ENCODE data around the gene TMA7B. TPM values are rescaled to one million over a fixed set of nuclear protein-coding genes. Genes with fewer than 3 reads are reported as not detected.

TMA7B gene
- total and polyA plus RNA-seq, 11 donors, result 0.24 TPM; not detected in 10

DNA sequence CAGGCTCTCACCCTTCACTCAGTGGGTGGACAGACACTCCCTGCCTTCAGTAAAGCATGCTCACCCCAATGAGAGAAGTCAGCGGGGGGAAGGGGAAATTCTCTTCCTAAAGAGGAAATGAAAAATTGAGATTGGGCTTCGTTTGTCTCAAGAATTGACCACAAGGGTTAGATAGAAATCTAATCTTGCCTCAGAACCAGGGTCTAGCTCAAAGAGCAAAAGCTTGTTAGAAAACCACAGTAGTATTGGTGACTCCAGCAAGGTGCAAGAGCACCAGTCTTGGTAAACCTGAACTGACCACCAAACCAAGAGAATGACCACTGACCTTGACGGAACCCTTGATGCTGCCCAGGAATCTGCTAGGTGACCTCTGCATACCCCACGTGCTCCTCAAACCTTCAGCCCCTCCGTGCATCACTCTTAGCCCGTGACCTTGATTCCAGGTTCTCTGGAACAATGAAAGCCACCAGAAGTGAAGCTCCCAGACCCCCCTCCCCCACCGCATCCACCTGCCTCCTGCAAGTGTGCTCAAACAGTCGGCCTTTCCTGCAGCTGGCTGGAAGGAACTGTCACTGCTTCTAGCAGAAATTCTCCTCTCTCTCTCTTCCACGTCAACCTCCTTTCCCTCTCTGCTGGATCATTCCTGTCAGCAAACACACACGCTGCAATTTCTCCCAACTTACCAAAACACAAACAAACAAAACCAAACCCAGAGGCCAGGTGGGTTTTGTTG, 3.1 kb upstream of the TMA7B start:
- no peak overlapping the region for H3K27ac ChIP-seq
- H3K9me3 ChIP-seq, result no peaks in the 10 kb centered on the region
- DNase-seq (no peak), ATAC-seq (no peak)
- peaks cover 0 to 42% (median 0%) of the 10 kb centered on the region in 12 donors for H3K4me1 ChIP-seq
- H3K4me3 ChIP-seq, result no peak overlapping the region
- peaks cover 0 to 9% (median 0%) of the 10 kb centered on the region in 9 donors for H3K36me3 ChIP-seq
- WGBS, 4 donors, result 51 to 72% (median 65%) methylated on average over 9 to 10 of the region's 10 CpGs
- intact Hi-C loops (cut with DNase I), result loop anchor here in 1 of 10 donors (10.0 kb wide), 1 partner anchor 58 kb away; no protein-coding TSS in a partner anchor
- H3K27me3 ChIP-seq, result peaks cover 0 to 13% (median 0%) of the 10 kb centered on the region in 9 donors
- no peak for TF ChIP-seq POLR2A (IDR thresholded peaks at IDR 0.05)
- TF ChIP-seq, protein P1, sequence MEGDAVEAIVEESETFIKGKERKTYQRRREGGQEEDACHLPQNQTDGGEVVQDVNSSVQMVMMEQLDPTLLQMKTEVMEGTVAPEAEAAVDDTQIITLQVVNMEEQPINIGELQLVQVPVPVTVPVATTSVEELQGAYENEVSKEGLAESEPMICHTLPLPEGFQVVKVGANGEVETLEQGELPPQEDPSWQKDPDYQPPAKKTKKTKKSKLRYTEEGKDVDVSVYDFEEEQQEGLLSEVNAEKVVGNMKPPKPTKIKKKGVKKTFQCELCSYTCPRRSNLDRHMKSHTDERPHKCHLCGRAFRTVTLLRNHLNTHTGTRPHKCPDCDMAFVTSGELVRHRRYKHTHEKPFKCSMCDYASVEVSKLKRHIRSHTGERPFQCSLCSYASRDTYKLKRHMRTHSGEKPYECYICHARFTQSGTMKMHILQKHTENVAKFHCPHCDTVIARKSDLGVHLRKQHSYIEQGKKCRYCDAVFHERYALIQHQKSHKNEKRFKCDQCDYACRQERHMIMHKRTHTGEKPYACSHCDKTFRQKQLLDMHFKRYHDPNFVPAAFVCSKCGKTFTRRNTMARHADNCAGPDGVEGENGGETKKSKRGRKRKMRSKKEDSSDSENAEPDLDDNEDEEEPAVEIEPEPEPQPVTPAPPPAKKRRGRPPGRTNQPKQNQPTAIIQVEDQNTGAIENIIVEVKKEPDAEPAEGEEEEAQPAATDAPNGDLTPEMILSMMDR (IDR thresholded peaks at IDR 0.05), result no peak

DNA sequence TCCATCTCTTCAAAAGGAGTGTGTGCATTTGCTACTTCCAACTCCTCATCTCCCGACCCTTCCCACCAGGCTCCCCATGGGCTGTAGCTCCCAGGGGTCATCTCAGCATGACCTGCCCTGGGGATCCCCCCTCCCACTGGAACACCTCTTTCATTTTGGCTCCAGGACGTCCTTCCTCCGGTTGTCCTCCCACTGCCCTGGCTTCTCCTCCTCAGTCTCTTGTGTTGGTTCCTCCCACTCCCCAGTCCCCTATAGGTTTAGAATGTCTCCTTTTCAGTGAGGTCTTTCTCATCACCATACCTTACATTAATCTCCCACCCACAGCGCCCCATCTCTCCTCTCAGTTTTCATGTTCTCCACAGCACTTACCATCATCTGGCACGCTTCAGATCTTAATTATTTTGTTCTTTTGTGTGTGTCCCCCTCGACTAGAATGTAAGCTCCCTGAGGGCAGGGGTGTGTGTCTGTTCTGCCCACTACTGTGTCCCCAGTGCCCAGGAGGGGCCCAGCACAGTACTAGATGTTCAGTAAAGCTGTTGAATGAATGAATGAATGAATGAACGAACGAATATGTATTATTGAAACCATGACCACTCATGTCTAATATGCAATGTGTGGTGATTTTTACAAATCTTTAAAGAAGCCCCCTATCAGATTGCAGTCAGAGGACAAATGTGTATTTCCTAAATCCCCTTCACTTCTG, 2.0 kb upstream of the TMA7B start:
- Histone ChIP-seq H3K9me3 (no peaks in the 10 kb centered on the region), H3K4me3 (no peak overlapping the region), H3K27ac (no peak overlapping the region), H3K4me1 (peaks cover 0 to 44% (median 0%) of the 10 kb centered on the region in 12 donors), H3K27me3 (peaks cover 0 to 13% (median 0%) of the 10 kb centered on the region in 9 donors), H3K36me3 (peaks cover 0 to 9% (median 0%) of the 10 kb centered on the region in 9 donors)
- 79 to 84% (median 83%) methylated on average over 8 of the region's 8 CpGs for WGBS, 4 donors
- ATAC-seq (no peak), DNase-seq (no peak)
- intact Hi-C loops (cut with DNase I), result loop anchor here in 1 of 10 donors (10.0 kb wide), 1 partner anchor 57 kb away; no protein-coding TSS in a partner anchor
- TF ChIP-seq, protein P1 (IDR thresholded peaks at IDR 0.05), result no peak
- TF ChIP-seq POLR2A (IDR thresholded peaks at IDR 0.05), result no peak

DNA sequence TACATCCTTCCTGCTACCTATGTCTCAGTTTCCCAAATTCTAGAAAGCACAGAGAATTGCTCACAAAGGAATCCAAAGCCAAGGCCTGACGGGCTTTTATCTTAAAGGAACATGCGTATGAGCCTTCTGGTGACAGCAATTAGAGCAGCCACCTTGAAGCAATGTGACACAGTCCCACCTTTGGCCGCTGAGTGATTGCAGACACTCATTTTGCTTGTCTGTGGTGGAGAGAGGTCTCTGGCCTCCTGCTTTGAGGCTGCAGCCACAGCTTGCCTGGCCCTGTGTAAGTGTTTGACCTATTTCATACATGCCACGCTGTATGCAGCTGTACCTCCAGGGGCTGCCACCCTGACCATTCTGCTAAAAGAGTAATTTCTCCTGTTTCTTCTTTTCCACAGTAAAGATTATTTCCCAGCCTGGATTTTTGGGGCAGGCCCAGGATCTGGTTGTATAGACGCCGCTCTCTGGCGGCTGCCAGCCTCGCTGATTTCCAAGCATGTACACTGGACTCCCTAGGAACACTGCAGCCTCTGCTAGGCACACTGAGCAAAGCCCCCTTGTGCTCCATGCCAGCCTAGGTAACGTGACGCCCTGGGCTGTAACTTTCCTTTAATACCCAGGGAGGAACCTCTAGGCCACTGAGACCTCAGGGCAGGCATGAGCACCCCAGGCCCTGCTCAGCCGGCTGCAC, 1.1 kb upstream of the TMA7B start:
- Histone ChIP-seq H3K36me3 (peaks cover 0 to 9% (median 0%) of the 10 kb centered on the region in 9 donors), H3K4me3 (no peak overlapping the region), H3K27ac (no peak overlapping the region), H3K9me3 (no peaks in the 10 kb centered on the region), H3K4me1 (peaks cover 0 to 44% (median 0%) of the 10 kb centered on the region in 12 donors), H3K27me3 (peaks cover 0 to 13% (median 0%) of the 10 kb centered on the region in 9 donors)
- TF ChIP-seq POLR2A (IDR thresholded peaks at IDR 0.05), result no peak
- TF ChIP-seq, protein P1 (IDR thresholded peaks at IDR 0.05), result no peak
- intact Hi-C loops (cut with DNase I), result loop anchor here in 1 of 10 donors (10.0 kb wide), 1 partner anchor 56 kb away; no protein-coding TSS in a partner anchor
- no peak for DNase-seq
- WGBS, 4 donors, result 71 to 75% (median 73%) methylated on average over 9 to 11 of the region's 11 CpGs
- no peak for ATAC-seq
